Activated CD4-positive, CD25-positive, alpha-beta regulatory T cell treated with anti-CD3 and anti-CD28 coated beads, Interleukin-2, amount 50 U/mL, for 24 hours (primary cell): ENCODE measurements around the gene LYRM4.

Experiments used
- ATAC-seq, 2 donors: fragments of 150-1000 bp; cut with Tn5 transposase; one replicate each; pipeline ENCODE4 v1.10.0; 2021; ENCODE audit warnings: mild to moderate bottlenecking in 1 of 2, moderate library complexity in 1 of 2

The LYRM4 gene

DNA sequence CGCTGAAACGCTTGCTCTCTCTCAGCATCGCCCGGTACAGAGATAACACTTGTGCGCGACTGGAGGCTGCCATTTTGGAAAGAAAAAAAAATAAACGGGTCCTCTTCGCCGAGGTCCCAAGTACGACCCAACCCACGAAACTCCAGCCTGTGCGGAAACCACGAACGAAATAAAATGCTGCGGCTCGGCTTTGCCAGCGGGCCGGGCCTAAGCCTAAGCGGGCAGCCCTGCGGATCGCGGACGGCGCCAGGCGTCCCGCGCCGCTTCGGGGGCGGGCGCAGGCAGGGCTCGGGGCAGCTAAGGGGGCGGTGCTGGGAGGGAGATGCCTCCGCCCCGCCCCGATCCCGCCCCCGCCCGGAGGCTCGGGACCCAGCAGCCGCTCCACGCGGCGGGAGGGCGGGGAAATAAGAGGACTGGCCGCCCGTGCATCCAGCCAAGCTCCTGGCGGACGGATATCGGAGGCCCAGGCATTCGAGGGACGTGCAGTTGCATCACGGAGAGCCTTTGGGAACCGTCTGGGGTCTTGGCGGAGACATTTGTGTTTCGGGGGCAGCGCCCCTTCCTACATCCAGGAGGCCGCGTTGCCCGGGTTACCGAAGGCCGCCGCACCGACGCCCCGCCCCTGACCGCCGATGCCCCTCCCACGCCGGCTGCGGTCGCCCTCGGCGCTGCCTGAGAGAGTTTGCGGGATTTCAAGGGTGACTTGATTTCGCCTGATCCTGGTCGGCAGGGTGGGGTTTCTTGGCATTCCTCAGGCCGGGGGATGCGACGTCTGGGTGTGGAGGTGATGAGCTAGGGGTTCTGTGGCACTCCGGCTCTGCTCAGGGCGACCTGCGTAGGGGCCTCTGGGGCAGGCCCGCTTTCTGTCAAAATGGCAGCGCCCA is at the start of gene LYRM4, which contains the start of gene FARS2:
LYRM4 (minus strand) TSS at position 290 of the 884 bp plus-strand sequence; CDS start at position 73, 217 bp downstream.
FARS2 (plus strand) TSS at position 853 of the 884 bp plus-strand sequence.
- peak; percentile 75 to 83 for ATAC-seq

GRCh38 chr6:5308066-5308465 is 47.3 kb upstream of the LYRM4 start:
- ATAC-seq, result no peak

DNA sequence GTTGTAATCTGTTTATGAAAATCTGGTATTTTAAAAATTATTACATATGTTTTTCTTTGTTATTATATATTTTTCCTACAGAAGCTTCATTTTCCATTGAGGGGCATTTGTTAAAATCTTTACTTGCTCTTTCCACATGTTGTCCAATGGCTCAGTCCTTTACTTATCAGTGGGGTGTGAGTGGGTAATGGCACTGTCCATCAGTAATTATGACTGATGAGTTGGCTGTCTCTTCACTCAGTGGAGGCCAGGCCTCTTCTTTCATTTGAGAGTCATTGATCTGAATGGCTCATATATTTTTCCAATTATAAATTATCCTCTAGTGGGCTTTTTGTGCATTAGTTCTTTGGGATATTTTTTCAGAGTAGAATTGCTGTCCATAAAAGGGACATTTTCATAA is 46.3 kb upstream of the LYRM4 start:
- ATAC-seq, result no peak

DNA sequence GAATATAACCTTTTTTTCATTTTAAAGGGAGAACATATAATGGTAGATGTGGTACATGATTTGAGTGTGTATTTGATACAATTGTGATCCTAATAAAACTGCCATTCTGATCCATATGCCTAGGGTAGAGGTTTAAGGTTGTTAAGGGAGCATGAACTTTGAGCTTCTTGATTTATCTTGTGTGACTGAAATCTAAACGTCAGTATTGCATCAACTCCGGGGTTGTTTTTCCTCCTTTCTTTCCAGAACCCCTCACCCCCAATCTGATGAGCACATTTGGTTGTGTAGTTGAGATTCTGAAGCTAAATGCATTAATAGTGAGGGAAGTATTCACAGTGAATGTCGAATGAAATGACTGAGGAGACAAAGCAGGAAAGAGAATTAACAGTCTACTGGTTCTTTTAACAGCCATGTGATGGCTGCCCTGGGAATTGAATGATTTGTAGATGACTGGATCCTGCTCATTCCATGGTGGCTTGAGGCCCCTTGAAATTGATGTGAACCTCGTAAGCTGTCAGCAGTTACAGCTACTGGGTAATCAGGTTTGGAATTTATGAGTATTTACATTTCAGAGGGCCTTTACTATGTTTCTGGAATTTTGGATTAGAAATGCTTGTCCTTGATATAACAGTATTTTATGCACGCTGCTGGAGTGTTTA is 45.3 kb upstream of the LYRM4 start:
- ATAC-seq, result no peak

- no peak for ATAC-seq
Observed at GRCh38 chr6:5303682-5304081, 42.9 kb upstream of the LYRM4 start.

DNA sequence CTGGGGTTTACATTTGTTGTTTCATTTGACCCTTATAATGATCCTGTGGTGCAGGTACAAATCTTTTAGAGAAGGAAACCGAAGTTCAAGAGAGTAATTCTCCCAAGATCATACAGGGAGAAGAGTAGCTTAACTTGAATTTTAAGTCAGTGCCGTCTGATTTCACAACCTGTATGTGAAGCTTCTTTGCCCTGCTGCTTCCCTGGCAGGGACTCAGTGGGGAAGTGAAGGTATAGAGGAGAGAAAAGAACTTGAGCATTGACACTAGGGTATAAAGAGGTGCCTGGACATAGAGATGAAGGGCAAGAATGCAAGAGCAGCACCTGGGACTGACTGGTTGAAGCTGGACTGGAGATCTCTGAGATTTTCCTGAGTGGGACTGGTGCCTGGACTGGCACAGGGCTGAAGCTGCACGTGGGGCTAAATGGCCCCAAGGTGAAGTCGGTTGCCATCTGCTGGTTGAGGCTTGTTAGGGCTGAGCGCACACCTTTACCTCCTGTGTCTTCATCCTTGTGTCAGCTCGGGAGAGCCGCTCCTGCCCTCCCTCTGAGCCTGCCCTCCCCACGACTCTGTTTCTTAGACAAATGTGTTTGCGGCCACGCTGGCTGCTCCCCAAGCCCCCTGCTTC is 42.4 kb upstream of the LYRM4 start:
- peak; percentile 70 to 74 for ATAC-seq

- ATAC-seq, result peak; percentile 91 to 92
Observed at GRCh38 chr6:5302220-5302946, 41.6 kb upstream of the LYRM4 start.

DNA sequence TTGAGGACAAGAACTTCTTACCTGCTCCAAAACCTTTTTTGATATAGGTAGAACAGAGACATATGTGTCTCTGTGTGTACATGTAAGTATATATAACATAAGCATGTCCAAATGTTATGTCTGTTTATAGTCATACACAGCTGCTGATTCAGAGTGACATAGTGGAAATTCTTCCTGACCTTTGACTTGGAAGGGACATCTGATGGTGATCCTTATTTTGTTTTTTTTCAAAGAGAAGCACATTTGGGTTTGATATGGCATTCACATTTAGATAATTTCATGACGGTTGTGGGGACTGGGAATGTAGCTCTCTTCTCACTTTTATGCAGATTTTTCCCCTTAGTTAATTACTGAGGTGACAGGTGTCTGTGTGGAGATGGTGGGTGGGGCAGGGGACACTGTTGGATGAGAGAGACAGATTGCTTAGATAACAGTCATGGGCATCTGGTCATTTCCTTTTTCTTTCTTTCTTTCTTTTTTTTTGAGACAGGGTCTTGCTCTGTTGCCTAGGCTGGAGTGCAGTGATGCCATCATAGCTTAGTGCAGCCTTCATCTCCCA is 39.5 kb upstream of the LYRM4 start:
- ATAC-seq, result no peak

- ATAC-seq, result no peak
Observed at GRCh38 chr6:5295623-5296022, 34.9 kb upstream of the LYRM4 start.

- peak; percentile 21 to 43 for ATAC-seq
Observed at GRCh38 chr6:5294392-5295211, 33.9 kb upstream of the LYRM4 start.

DNA sequence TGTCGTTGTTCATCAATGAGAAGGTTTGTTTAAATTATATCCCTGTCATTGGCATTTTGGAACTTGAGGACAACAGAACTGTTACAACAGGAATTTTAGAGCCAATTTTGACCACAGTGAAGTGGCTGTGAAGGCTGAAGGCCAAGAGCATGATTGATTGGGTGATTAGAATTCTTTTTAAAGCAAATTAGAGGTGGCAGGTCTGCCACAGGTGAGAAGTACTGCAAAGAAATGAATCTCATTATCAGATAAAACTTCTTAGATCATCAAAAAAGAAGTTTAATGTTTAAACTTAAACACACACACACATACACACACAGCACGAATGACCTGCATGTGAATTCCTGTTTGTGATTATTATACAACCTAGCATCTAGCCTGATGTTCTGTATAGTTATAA is 32.9 kb upstream of the LYRM4 start:
- no peak for ATAC-seq

DNA sequence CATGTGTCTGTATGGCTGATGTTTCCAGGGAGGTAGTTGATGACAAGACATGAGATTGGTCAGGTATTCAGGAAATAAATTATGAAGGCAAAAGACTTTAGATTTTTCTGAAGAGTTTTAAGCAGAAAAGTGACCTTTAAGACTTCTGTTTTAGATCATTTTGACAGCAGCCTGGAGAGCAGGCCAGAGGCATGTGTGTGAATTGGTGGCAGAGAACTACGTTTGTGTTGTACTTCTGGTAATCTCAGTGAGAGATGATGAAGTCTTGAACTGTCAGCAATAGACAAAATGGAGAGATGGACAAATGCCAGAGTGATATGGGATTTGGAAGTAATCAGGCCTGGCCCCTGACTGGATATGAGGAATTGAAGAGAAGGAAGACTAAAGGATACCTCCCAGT is 31.4 kb upstream of the LYRM4 start:
- no peak for ATAC-seq

DNA sequence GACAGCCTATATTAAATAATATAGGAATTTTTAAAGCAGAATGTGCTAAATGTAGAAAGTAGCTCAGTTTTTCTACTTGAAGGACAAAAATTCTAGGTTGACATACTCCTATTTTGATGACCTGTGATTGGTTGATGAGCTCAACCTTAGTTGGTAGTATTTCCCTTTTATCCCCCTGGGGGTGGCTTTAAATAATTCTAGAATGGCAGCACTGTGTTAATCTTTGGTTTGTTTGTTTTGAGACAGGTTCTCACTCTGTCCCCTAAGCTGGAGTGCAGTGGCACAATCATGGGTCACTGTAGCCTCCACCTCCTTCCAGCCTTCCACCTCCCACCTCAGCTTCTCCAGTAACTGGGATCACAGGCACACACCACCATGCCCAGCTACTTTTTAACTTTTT is 29.8 kb upstream of the LYRM4 start:
- no peak for ATAC-seq

- ATAC-seq, result no peak
Observed at GRCh38 chr6:5290097-5290496, 29.3 kb upstream of the LYRM4 start.

DNA sequence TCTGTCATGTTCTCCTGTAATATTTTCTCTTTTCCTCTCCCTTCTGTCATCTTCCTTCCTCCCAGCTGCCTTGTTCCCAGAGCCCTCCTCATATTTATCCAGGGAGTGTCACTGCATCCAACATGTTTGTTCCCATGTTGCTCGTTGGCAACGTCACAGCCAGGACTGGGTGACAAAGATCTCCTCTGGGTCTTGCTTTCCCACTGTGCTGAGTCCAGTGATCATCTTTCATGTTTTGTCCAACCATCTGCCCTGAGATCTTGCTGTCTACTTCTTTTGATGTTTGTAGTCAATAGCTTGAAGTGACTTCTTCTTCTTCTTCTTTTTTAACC is 27.2 kb upstream of the LYRM4 start:
- ATAC-seq, result no peak

- ATAC-seq, result no peak
Observed at GRCh38 chr6:5287205-5287965, 26.6 kb upstream of the LYRM4 start.

GRCh38 chr6:5286780-5287179 is 26.0 kb upstream of the LYRM4 start:
- ATAC-seq, result no peak

DNA sequence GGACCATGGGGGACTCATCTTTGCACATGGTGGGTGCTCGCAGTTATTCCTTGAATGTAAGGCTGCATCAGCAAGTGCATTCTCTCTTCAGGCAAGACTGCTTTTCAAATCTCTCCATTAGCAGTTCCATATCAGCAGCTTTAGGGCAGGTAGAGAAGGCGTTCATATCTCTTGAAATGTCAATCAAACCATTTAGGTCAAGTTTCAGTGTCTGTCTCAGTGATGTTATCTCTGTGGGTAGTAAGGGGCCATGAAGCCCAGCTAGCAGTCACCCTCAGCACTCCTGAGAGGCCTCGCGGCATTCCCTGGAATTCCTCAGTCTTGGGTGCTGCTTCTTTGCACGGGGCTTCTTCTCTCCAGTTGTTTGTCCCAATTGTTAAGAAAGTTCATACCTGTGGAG is 24.8 kb upstream of the LYRM4 start:
- ATAC-seq, result no peak

DNA sequence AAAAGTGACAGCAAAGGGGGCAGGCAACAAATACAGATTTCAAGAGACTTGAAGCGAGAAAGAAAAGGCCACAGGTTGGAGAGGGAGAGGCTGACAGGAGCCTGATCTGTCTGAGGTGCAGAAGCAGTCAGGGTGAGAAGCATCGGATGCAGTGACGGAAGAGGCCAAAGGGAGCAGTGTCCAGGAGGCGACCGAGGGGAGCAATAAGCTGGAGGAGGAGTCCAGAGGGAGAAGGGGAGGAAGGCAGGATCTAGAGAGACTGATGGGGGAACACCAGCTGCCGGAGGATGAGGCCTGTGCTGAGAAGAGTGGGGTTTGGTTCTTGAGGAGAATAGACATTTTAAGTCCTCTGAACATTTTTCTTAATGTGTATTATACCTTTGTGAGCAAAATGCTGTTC is 24.3 kb upstream of the LYRM4 start:
- ATAC-seq, result no peak

GRCh38 chr6:5282191-5282623 is 21.5 kb upstream of the LYRM4 start:
- ATAC-seq, result no peak

DNA sequence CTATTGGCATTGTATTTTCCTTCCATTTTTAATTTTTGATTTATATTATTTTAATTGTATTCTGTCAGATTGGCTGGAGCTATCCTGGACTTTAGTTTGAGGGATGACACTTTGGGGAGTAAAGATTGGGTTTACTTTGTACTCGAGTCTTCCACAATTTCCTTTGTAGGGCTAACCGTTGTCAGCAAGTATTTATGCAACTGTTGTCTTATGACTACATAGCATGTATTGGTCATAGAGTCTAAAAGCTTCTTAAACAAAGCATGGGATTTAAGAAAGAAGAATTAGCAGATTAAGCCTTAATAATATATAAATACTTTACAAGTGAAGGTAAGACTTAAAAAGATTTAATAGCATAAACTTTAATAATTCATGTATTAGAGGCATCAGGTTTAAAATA is 20.2 kb upstream of the LYRM4 start:
- no peak for ATAC-seq
